A673 (cell line): ENCODE data around the gene MDFI.

Experiments
- CTCF ChIP-seq: fragments of 300-800, 200-600 bp; sonication (generic); conservative IDR thresholded peaks from 2 replicates; pipeline ENCODE4 v1.5.1; 2017; ENCODE audit warnings: low read depth, mild to moderate bottlenecking, antibody characterized with exemption, low read length, moderate library complexity, mixed read lengths
- EZH2 ChIP-seq: fragments of 200-600 bp; sonication (generic); IDR thresholded peaks from 2 replicates; pipeline ENCODE4 v1.6.1; 2017; ENCODE audit warnings: borderline replicate concordance, low read depth, mild to moderate bottlenecking, mixed read lengths, antibody characterized with exemption, low read length; ENCODE audit not compliant: poor library complexity, severe bottlenecking

GRCh38 chr6:41639809-41640371 is 1.6 kb downstream of the MDFI start:
- TF ChIP-seq CTCF: no peak
- no peak for TF ChIP-seq EZH2
